Uterus (tissue), 2 donors: ENCODE results near the gene SMARCAL1.

Experiments used
- CTCF ChIP-seq, 4 experiments: fragments of 200-600 bp in 2 of 4; fragments of 450-650 bp in 2 of 4; sonication (generic) in 2 of 4; IDR thresholded peaks; one replicate each; pipeline ENCODE4 v1.5.1; 2016 to 2019; ENCODE audit warnings: antibody characterized with exemption in 4 of 4, mild to moderate bottlenecking in 2 of 4, moderate library complexity in 1 of 4
- POLR2A ChIP-seq, 2 donors: fragments of 450-650 bp; IDR thresholded peaks; one replicate each; pipeline ENCODE4 v1.6.1; 2016; ENCODE audit warnings: antibody characterized with exemption in 2 of 2, mild to moderate bottlenecking in 1 of 2, moderate library complexity in 1 of 2

- TF ChIP-seq CTCF (IDR thresholded peaks at IDR 0.05), result no peak
- TF ChIP-seq POLR2A (IDR thresholded peaks at IDR 0.05), result no peak
Measured at GRCh38 chr2:216450784-216451183, 38.5 kb downstream of the SMARCAL1 start.
